GM12878 (cell line): ENCODE results near the gene HOXC12. TPM values are rescaled to one million over a fixed set of nuclear protein-coding genes. Genes with fewer than 3 reads are reported as not detected.

Experiments used
- ATAC-seq: fragments of 200-7000 bp; cut with Tn5 transposase; 3 replicates; pipeline ENCODE4 v1.9.1; 2020; ENCODE audit warnings: mild to moderate bottlenecking, moderate library complexity
- BruUV-seq: library from RNA; stranded (reverse); fragments of 400-500 nt; replicated peaks from 2 replicates; lab custom pipeline; 2021; lab: Mats Ljungman, UMichigan
- CTCF ChIA-PET: fragments of 300-600 bp; sonication (Branson Sonifier 250); formaldehyde crosslinking; extraction: SDS; loops from one replicate; lab custom pipeline; 2021; ENCODE audit warnings: inconsistent platforms; lab: Yijun Ruan, JAX
- POLR2A ChIA-PET: fragments of 350-600 bp; formaldehyde crosslinking; extraction: SDS; loops from one replicate; lab custom pipeline; 2021; ENCODE audit warnings: inconsistent platforms; lab: Charles Lee
- RAD21 ChIA-PET: fragments of 300-600 bp; sonication (Branson Sonifier 250); formaldehyde crosslinking; loops from one replicate; lab custom pipeline; 2023; ENCODE audit warnings: antibody characterized with exemption; ENCODE audit not compliant: unreplicated experiment; lab: Charles Lee
- SMC1A ChIA-PET: fragments of 300-600 bp; sonication (Branson Sonifier 250); formaldehyde crosslinking; loops from one replicate; lab custom pipeline; 2023; ENCODE audit not compliant: unreplicated experiment, uncharacterized antibody; lab: Charles Lee
- DNase-seq: peaks from one replicate; pipeline ENCODE4 v3.0.0-alpha.2; 2011; ENCODE audit warnings: low read depth, low spot score
- FAIRE-seq: peaks from 3 replicates; lab custom pipeline; 2011; peaks lifted over from hg19 to GRCh38; lab: Jason Lieb, UNC
- H2AFZ ChIP-seq: 2 replicates; pipeline ENCODE4 v1.6.0; 2011; ENCODE audit warnings: low read depth, low read length, control low read depth; ENCODE audit not compliant: control insufficient read depth
- H3K27ac ChIP-seq: 2 replicates; pipeline ENCODE4 v1.5.1; 2011; ENCODE audit warnings: control low read depth; ENCODE audit not compliant: control insufficient read depth, insufficient read depth
- H3K27me3 ChIP-seq, 2 experiments: replicated peaks in 1 of 2; 2 replicates each; pipeline versions ENCODE4 v1.6.0 to v1.6.1; 2011; ENCODE audit warnings: low read length in 1 of 2; ENCODE audit not compliant: control insufficient read depth in 2 of 2, insufficient read depth in 2 of 2
- H3K36me3 ChIP-seq, 2 experiments: 2 replicates each; pipeline ENCODE4 v1.5.1; 2011; ENCODE audit warnings: low read length in 1 of 2; ENCODE audit not compliant: control insufficient read depth in 2 of 2, insufficient read depth in 2 of 2
- H3K4me1 ChIP-seq: 2 replicates; pipeline ENCODE4 v1.6.1; 2011; ENCODE audit warnings: mild to moderate bottlenecking, low read length, moderate library complexity, mixed read lengths; ENCODE audit not compliant: control insufficient read depth, insufficient read depth
- H3K4me2 ChIP-seq: 2 replicates; pipeline ENCODE4 v1.6.0; 2011; ENCODE audit warnings: control low read depth; ENCODE audit not compliant: control insufficient read depth, insufficient read depth
- H3K4me3 ChIP-seq: fragments of 200-600 bp; sonication (generic); 2 replicates; pipeline ENCODE4 v1.5.1; 2016
- H3K79me2 ChIP-seq: 2 replicates; pipeline ENCODE4 v1.6.0; 2011; ENCODE audit warnings: low read length; ENCODE audit not compliant: control insufficient read depth, insufficient read depth
- H3K9ac ChIP-seq: 2 replicates; pipeline ENCODE4 v1.8.0; 2011; ENCODE audit warnings: low read length, control low read depth, mixed read lengths; ENCODE audit not compliant: control insufficient read depth, insufficient read depth
- H3K9me3 ChIP-seq: replicated peaks from 3 replicates; pipeline ENCODE4 v1.5.1; 2011; ENCODE audit warnings: mild to moderate bottlenecking, low read length; ENCODE audit not compliant: control insufficient read depth, insufficient read depth
- H4K20me1 ChIP-seq: 2 replicates; pipeline ENCODE4 v1.6.0; 2011; ENCODE audit not compliant: control insufficient read depth, insufficient read depth
- BRCA1 ChIP-seq: IDR thresholded peaks from 2 replicates; pipeline ENCODE4 v1.6.1; 2011; ENCODE audit warnings: low read depth, low read length, improper control_type of control experiment
- JUNB ChIP-seq: IDR thresholded peaks from 2 replicates; pipeline ENCODE4 v1.6.1; 2016; ENCODE audit warnings: antibody characterized with exemption, mild to moderate bottlenecking
- NR2C1 ChIP-seq: fragments of 450-650 bp; IDR thresholded peaks from 2 replicates; pipeline ENCODE4 v1.6.1; 2017; ENCODE audit warnings: antibody characterized with exemption, mild to moderate bottlenecking, moderate library complexity
- SIX5 ChIP-seq: IDR thresholded peaks from 2 replicates; pipeline ENCODE4 v1.6.1; 2011; ENCODE audit warnings: mild to moderate bottlenecking, low read depth, low read length, moderate library complexity; ENCODE audit not compliant: severe bottlenecking
- SMC3 ChIP-seq: IDR thresholded peaks from 2 replicates; pipeline ENCODE4 v1.6.1; 2011; ENCODE audit warnings: low read length, improper control_type of control experiment, borderline replicate concordance
- TCF7 ChIP-seq: IDR thresholded peaks from 2 replicates; pipeline ENCODE4 v1.6.1; 2014; ENCODE audit warnings: antibody characterized with exemption, borderline replicate concordance
- YY1 ChIP-seq: IDR thresholded peaks from 2 replicates; pipeline ENCODE4 v1.6.1; 2011; ENCODE audit warnings: low read depth, mild to moderate bottlenecking, low read length
- ZNF384 ChIP-seq: IDR thresholded peaks from 2 replicates; pipeline ENCODE4 v1.6.1; 2012; ENCODE audit warnings: low read depth, mild to moderate bottlenecking, low read length, improper control_type of control experiment, borderline replicate concordance
- ZNF687 ChIP-seq: fragments of 450-650 bp; IDR thresholded peaks from 2 replicates; pipeline ENCODE4 v1.6.1; 2017; ENCODE audit warnings: mild to moderate bottlenecking, moderate library complexity
- WGBS: methylation state at CpG from one replicate; pipeline ENCODE4 v1.1.6; 2016; ENCODE audit warnings: low lambda C conversion rate; ENCODE audit not compliant: insufficient replicate concordance, insufficient coverage; ENCODE audit errors: missing lambda C conversion rate; 5-methylcytosine and 5-hydroxymethylcytosine counted together
- in situ Hi-C: fragments of 300-500 bp; cut with MboI; formaldehyde crosslinking; loops from 9 replicates; pipeline ENCODE4 v1.14.3; 2018; ENCODE audit warnings: mixed read lengths
- intact Hi-C: fragments of 100-400 bp; cut with micrococcal nuclease; formaldehyde crosslinking; loops from one replicate; pipeline ENCODE4 v1.14.2; 2022; ENCODE audit not compliant: unreplicated experiment
- polyA plus RNA-seq, 11 experiments: library from polyadenylated mRNA; depleted of rRNA in 4 of 11; unstranded in 6 of 11; stranded (reverse) in 5 of 11; fragments of >200 nt; fragmentation: Nextera tagmentation in 4 of 11; fragmentation: Illumina TruSeq in 1 of 11; extraction: Ambion mirVana in 4 of 11; extraction: Trizol in 1 of 11; gene quantifications; 1 replicate in 1 of 11; 2 replicates in 10 of 11; pipeline versions ENCODE4 v1.2.1 to v1.2.3, GENCODE V29; 2011 to 2016; ENCODE audit warnings: inconsistent platforms in 2 of 11, missing spikeins in 2 of 11, low read depth in 1 of 11
- total RNA-seq, 4 experiments: library from RNA; depleted of rRNA in 3 of 4; stranded (reverse); fragments of >200 nt in 3 of 4; fragmentation: Illumina TruSeq in 1 of 4; extraction: Trizol in 1 of 4; gene quantifications; 2 replicates each; pipeline versions ENCODE4 v1.2.1 to v1.2.3, GENCODE V29; 2013 to 2021

HOXC12 gene
- total and polyA plus RNA-seq, 10 of the 15 experiments (the other 5 are each of a cell fraction or from before 2014, with no cell fraction given) = not detected

- Histone ChIP-seq H2AFZ (no peak overlapping the region), H4K20me1 (no peaks in the 10 kb centered on the region), H3K4me3 (no peak overlapping the region), H3K9me3 (no peaks in the 10 kb centered on the region), H3K36me3 (no peaks in the 10 kb centered on the region), H3K27me3 (peaks cover 23 to 41% of the 10 kb centered on the region in 2 experiments), H3K9ac (no peak overlapping the region), H3K79me2 (no peaks in the 10 kb centered on the region), H3K27ac (no peak overlapping the region), H3K4me2 (no peak overlapping the region), H3K4me1 (peaks cover 6% of the 10 kb centered on the region)
- no peak for TF ChIP-seq TCF7
- in situ Hi-C loops = no loop called here
- FAIRE-seq (no peak), ATAC-seq (no peak), DNase-seq (no peak)
- SMC1A ChIA-PET = interaction anchor here (0.7 to 0.9 kb wide), 2 partner anchors 31 to 193 kb away, joined by 3 read pairs; partner anchors contain the start of gene HOXC5
- CTCF ChIA-PET = interaction anchor here (0.6 to 2.6 kb wide), 4 partner anchors 17 to 198 kb away, joined by 3 to 16 read pairs (median 7); partner anchors contain the start of genes HOXC10 and HOXC5
- BruUV-seq = no TSS peak
- RAD21 ChIA-PET = interaction anchor here (1.5 kb wide), 1 partner anchor 51 kb away, joined by 3 read pairs; no protein-coding TSS in a partner anchor
- intact Hi-C loops = loop anchor here (10.0 kb wide), 1 partner anchor 373 kb away; no protein-coding TSS in a partner anchor
- POLR2A ChIA-PET = interaction anchor here (0.5 kb wide), 1 partner anchor 208 kb away, joined by 4 read pairs; no protein-coding TSS in a partner anchor
- WGBS = 8% methylated on average over 8 of the region's 8 CpGs
Observed at GRCh38 chr12:54001283-54002187, 46.8 kb downstream of the HOXC12 start.

GRCh38 chr12:54002278-54002914, 47.7 kb downstream of the HOXC12 start:
- no peak overlapping the region for H3K4me3 ChIP-seq
- CTCF ChIA-PET = interaction anchor here (0.6 to 2.0 kb wide), 4 partner anchors 18 to 489 kb away, joined by 3 to 5 read pairs (median 3); partner anchors contain the start of genes HOXC10 and HOXC5
- WGBS = 14% methylated on average over 19 of the region's 19 CpGs
- no peak overlapping the region for H2AFZ ChIP-seq
- no peak overlapping the region for H3K4me2 ChIP-seq
- POLR2A ChIA-PET = no interaction called here
- H4K20me1 ChIP-seq = no peaks in the 10 kb centered on the region
- intact Hi-C loops = loop anchor here (10.0 kb wide), 1 partner anchor 372 kb away; no protein-coding TSS in a partner anchor
- peaks cover 6% of the 10 kb centered on the region for H3K4me1 ChIP-seq
- ATAC-seq = no peak
- DNase-seq = no peak
- no peaks in the 10 kb centered on the region for H3K9me3 ChIP-seq
- RAD21 ChIA-PET = interaction anchor here (0.9 to 1.5 kb wide), 2 partner anchors 50 to 205 kb away, joined by 3 read pairs; no protein-coding TSS in a partner anchor
- H3K27ac ChIP-seq = no peak overlapping the region
- no TSS peak for BruUV-seq
- in situ Hi-C loops = no loop called here
- SMC1A ChIA-PET = interaction anchor here (0.7 to 1.9 kb wide), 3 partner anchors 20 to 192 kb away, joined by 3 to 4 read pairs (median 3); partner anchors contain the start of gene HOXC5
- H3K9ac ChIP-seq = no peak overlapping the region
- peaks cover 23 to 40% of the 10 kb centered on the region in 2 experiments for H3K27me3 ChIP-seq
- FAIRE-seq = no peak
- H3K79me2 ChIP-seq = no peaks in the 10 kb centered on the region
- H3K36me3 ChIP-seq = no peaks in the 10 kb centered on the region
- no peak for TF ChIP-seq ZNF687
- no peak for TF ChIP-seq YY1
- TF ChIP-seq SIX5 = no peak
- no peak for TF ChIP-seq NR2C1
- TF ChIP-seq BRCA1 = no peak
- no peak for TF ChIP-seq JUNB
- no peak for TF ChIP-seq ZNF384
- TF ChIP-seq SMC3 = no peak
